MCF 10A (cell line): ENCODE measurements around the gene ST6GALNAC5. TPM values are rescaled to one million over a fixed set of nuclear protein-coding genes. Genes with fewer than 3 reads are reported as not detected.

Experiments used
- BruUV-seq: library from RNA; stranded (reverse); fragments of 400-500 nt; replicated peaks from 2 replicates; lab custom pipeline; 2021; lab: Mats Ljungman, UMichigan
- CTCF ChIA-PET: fragments of 300-600 bp; sonication (Branson Sonifier 250); formaldehyde crosslinking; extraction: SDS; loops from one replicate; lab custom pipeline; 2021; ENCODE audit warnings: antibody characterized with exemption, inconsistent platforms; lab: Yijun Ruan, JAX
- POLR2A ChIA-PET: fragments of 300-600, 350-650 bp; sonication (Branson Sonifier 250); formaldehyde crosslinking; extraction: SDS; loops from one replicate; lab custom pipeline; 2020; ENCODE audit warnings: antibody characterized with exemption, inconsistent platforms; lab: Yijun Ruan, JAX
- DNase-seq: peaks from one replicate; pipeline ENCODE4 v3.0.0-alpha.2; 2018; ENCODE audit not compliant: unreplicated experiment
- H3K27ac Mint-ChIP-seq: one replicate; pipeline ENCODE4 v1.8.0; 2022; ENCODE audit warnings: mild to moderate bottlenecking, low read depth, mixed read lengths; ENCODE audit not compliant: unreplicated experiment
- H3K27me3 Mint-ChIP-seq: one replicate; pipeline ENCODE4 v1.8.0; 2022; ENCODE audit warnings: mixed read lengths; ENCODE audit not compliant: insufficient read depth, unreplicated experiment
- H3K36me3 Mint-ChIP-seq: one replicate; pipeline ENCODE4 v1.8.0; 2022; ENCODE audit warnings: mild to moderate bottlenecking, moderate library complexity, mixed read lengths; ENCODE audit not compliant: insufficient read depth, unreplicated experiment
- H3K4me1 Mint-ChIP-seq: one replicate; pipeline ENCODE4 v1.8.0; 2022; ENCODE audit warnings: mixed read lengths; ENCODE audit not compliant: insufficient read depth, unreplicated experiment
- H3K4me3 Mint-ChIP-seq: one replicate; pipeline ENCODE4 v1.8.0; 2022; ENCODE audit warnings: mild to moderate bottlenecking, moderate library complexity, mixed read lengths; ENCODE audit not compliant: unreplicated experiment
- H3K9me3 Mint-ChIP-seq: one replicate; pipeline ENCODE4 v1.8.0; 2022; ENCODE audit warnings: mixed read lengths; ENCODE audit not compliant: unreplicated experiment
- intact Hi-C: fragments of 100-400 bp; cut with micrococcal nuclease; formaldehyde crosslinking; loops from 2 replicates; pipeline ENCODE4 v1.14.1; 2022
- total RNA-seq: library from RNA; stranded (reverse); gene quantifications from 2 replicates; pipeline ENCODE4 v1.2.3, GENCODE V29; 2022
- TF ChIP-seq, protein P1 (sequence below): fragments of 200-600 bp; IDR thresholded peaks from one replicate; pipeline ENCODE4 v1.8.0; 2022; ENCODE audit warnings: antibody characterized with exemption, mild to moderate bottlenecking; ENCODE audit not compliant: unreplicated experiment

The ST6GALNAC5 gene
- total RNA-seq, 1 experiment from 2014 or later: 3.3 TPM

DNA sequence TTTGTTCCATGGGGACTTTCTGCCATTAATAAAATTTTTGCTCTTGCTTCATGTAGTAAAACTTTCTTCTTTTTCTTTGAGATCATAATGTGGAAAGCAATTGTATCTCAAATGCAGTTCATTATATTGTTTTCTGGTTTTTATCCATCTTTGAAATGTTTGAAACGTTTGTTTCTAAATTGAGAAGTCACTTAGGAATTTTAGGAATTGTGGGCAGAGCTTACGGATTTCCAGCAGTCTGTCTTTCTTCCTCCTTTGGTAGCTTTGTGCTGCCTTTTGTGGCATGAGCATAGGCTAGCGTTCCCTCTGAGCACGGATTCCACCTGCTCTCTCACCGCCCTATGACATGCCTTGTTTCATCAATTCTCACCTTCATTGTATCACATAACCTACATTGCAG lies 2.9 kb upstream of the ST6GALNAC5 start:
- no peak overlapping the region for H3K4me3 Mint-ChIP-seq
- H3K27me3 Mint-ChIP-seq: peaks cover 47% of the 10 kb centered on the region
- TF ChIP-seq, protein P1, sequence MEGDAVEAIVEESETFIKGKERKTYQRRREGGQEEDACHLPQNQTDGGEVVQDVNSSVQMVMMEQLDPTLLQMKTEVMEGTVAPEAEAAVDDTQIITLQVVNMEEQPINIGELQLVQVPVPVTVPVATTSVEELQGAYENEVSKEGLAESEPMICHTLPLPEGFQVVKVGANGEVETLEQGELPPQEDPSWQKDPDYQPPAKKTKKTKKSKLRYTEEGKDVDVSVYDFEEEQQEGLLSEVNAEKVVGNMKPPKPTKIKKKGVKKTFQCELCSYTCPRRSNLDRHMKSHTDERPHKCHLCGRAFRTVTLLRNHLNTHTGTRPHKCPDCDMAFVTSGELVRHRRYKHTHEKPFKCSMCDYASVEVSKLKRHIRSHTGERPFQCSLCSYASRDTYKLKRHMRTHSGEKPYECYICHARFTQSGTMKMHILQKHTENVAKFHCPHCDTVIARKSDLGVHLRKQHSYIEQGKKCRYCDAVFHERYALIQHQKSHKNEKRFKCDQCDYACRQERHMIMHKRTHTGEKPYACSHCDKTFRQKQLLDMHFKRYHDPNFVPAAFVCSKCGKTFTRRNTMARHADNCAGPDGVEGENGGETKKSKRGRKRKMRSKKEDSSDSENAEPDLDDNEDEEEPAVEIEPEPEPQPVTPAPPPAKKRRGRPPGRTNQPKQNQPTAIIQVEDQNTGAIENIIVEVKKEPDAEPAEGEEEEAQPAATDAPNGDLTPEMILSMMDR: no peak
- intact Hi-C loops: no loop called here
- no peaks in the 10 kb centered on the region for H3K9me3 Mint-ChIP-seq
- ChIA-PET CTCF (interaction anchor here (0.6 to 1.1 kb wide), 4 partner anchors 34 to 1631 kb away, joined by 3 to 4 read pairs (median 3); no protein-coding TSS in a partner anchor), POLR2A (no interaction called here)
- DNase-seq: no peak
- H3K4me1 Mint-ChIP-seq: no peaks in the 10 kb centered on the region
- no peaks in the 10 kb centered on the region for H3K36me3 Mint-ChIP-seq
- no TSS peak for BruUV-seq
- H3K27ac Mint-ChIP-seq: no peak overlapping the region

DNA sequence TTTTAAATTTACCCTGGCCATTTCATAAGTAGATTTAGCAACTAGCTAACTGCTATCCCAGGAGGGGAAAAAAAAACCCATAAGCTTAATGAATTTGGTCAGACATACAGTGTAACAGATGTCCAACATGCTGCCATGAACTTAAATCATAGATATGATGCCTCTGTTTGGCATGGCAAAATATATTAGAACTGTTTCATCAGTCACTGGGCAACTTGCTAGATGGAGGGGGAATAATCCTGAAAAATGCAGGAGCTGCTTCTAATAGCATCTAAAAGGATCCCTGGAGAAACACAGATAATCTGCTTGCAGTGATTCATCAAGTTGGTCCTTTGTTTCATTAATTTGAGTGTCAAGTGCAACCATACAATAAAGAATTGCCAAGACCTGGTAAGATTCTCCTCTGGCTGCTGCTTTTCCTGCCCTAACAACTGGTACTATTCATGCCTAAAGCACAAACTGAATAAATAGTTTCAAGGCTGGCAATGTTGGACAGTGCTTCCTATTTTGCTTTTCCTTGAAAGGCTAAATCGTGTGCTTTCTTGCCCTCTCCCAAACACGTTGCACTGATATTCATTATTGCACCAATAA lies 1.5 kb upstream of the ST6GALNAC5 start:
- no peaks in the 10 kb centered on the region for H3K9me3 Mint-ChIP-seq
- no peak overlapping the region for H3K27ac Mint-ChIP-seq
- no peaks in the 10 kb centered on the region for H3K4me1 Mint-ChIP-seq
- DNase-seq: no peak
- ChIA-PET CTCF (interaction anchor here (0.6 to 0.8 kb wide), 2 partner anchors 247 to 534 kb away, joined by 3 to 4 read pairs; no protein-coding TSS in a partner anchor), POLR2A (interaction anchor here (0.5 kb wide), 1 partner anchor 620 kb away, joined by 3 read pairs; no protein-coding TSS in a partner anchor)
- H3K27me3 Mint-ChIP-seq: peaks cover 46% of the 10 kb centered on the region
- BruUV-seq: no TSS peak
- no peaks in the 10 kb centered on the region for H3K36me3 Mint-ChIP-seq
- intact Hi-C loops: no loop called here
- TF ChIP-seq, protein P1: no peak
- no peak overlapping the region for H3K4me3 Mint-ChIP-seq

DNA sequence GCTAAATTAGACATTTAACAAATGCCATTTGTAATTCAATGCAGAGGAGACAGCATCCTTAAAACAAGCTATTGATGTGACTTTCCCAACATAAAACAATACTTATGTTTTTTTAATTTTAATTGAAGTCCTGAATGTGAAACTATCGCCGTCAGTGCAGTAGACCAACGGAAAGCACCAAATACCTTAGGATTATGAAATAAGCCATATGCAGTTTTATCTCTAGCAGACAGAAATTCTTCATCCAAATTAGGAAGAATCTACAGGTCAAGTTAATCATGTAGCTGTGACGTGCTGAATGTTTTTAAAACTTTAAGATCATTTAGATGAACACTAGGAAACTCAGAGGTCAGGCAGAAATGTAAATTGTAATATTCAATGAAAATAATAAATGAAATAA lies 714 bp upstream of the ST6GALNAC5 start:
- H3K4me3 Mint-ChIP-seq: peak overlapping the region; percentile 64
- ChIA-PET CTCF (interaction anchor here (0.7 kb wide), 1 partner anchor 149 kb away, joined by 6 read pairs; no protein-coding TSS in a partner anchor), POLR2A (interaction anchor here (0.5 kb wide), 1 partner anchor 619 kb away, joined by 3 read pairs; no protein-coding TSS in a partner anchor)
- intact Hi-C loops: no loop called here
- DNase-seq: no peak
- H3K4me1 Mint-ChIP-seq: no peaks in the 10 kb centered on the region
- no peak overlapping the region for H3K27ac Mint-ChIP-seq
- TF ChIP-seq, protein P1: no peak
- peaks cover 46% of the 10 kb centered on the region for H3K27me3 Mint-ChIP-seq
- H3K36me3 Mint-ChIP-seq: no peaks in the 10 kb centered on the region
- BruUV-seq: no TSS peak
- no peaks in the 10 kb centered on the region for H3K9me3 Mint-ChIP-seq

DNA sequence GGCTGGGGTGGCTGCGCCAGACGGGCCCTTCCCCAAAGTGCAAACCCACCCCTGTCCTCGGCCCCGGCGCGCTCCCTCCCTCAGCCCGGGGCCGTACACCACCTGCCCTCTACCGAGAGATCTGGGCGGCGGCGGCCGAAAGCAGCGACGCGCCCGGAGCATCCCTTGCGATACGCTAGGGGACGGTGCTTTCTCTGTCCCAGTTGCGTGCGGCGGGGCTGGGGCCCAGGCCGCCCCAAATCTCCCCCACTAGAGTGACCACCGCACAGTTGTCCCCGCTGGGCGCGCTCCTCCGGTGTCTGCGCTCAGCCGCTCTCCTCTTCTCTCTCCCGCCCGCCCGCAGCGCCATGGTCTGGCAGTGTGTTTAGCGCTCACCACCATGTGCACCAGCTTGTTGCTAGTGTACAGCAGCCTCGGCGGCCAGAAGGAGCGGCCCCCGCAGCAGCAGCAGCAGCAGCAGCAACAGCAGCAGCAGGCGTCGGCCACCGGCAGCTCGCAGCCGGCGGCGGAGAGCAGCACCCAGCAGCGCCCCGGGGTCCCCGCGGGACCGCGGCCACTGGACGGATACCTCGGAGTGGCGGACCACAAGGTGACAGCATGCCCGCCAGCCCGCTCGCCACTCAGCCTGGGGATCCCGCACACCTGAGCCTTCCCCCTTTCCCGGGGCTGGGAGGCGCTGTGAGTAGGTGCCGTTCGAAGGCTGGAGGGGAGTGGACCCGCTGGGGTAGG lies 1.0 kb downstream of the ST6GALNAC5 start:
- BruUV-seq: no TSS peak
- TF ChIP-seq, protein P1: peak; percentile 32
- DNase-seq: peak; percentile 21
- ChIA-PET POLR2A (no interaction called here), CTCF (interaction anchor here (0.6 to 0.7 kb wide), 2 partner anchors 158 to 262 kb away, joined by 3 read pairs; no protein-coding TSS in a partner anchor)
- H3K27me3 Mint-ChIP-seq: peaks cover 39% of the 10 kb centered on the region
- peaks cover 6% of the 10 kb centered on the region for H3K9me3 Mint-ChIP-seq
- intact Hi-C loops: loop anchor here (1.0 kb wide), 1 partner anchor 258 kb away; no protein-coding TSS in a partner anchor
- H3K27ac Mint-ChIP-seq: no peak overlapping the region
- H3K36me3 Mint-ChIP-seq: no peaks in the 10 kb centered on the region
- peak overlapping the region; percentile 64 for H3K4me3 Mint-ChIP-seq
- no peaks in the 10 kb centered on the region for H3K4me1 Mint-ChIP-seq
